ENCODE data around the gene ATXN7L1.
A peak's percentile ranks its signal among the peaks of the same experiment; 100 is the strongest.

Gene ATXN7L1

DNA sequence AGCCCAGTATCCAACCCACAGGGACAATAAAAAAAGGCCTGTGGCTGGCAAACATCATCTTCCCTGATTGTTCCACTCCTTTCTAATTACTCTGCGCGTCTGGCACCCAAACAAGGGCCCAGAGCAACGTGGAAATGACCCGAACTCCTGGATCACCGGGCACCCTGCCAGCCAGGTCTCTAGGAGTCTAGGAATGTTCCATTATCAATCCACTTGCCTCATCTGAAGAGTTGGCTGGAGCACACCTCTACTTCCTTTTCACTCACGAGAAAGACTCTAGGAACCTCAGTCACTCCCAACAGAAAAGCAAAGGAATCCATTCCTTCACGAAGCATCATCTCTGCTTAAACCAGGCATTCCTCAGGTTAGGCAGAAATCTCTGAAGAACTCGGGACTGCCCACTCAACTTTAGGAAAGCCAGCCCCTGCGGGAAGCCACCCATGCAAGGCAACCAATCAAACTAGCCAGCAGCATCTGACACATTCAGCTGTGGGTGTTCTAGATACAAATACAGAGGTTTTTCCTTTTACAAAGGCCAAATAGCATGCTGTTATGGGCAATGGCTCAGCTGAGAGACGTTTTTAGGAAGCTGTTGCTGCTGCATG lies 37.7 kb downstream of the ATXN7L1 start:
- Histone ChIP-seq H3K4me1 (ENCODE audit: control insufficient read depth, insufficient read depth, low read length) (peaks cover 39% of the 10 kb centered on the region), H3K27ac (ENCODE audit: low read length) (peak overlapping the region; percentile 67), H3K9me3 (ENCODE audit: control insufficient read depth in 2 of 2, low read length in 2 of 2) (no peaks in the 10 kb centered on the region), H3K9ac (ENCODE audit: low read length in 2 of 2) (no peak overlapping the region), H3K4me3 (ENCODE audit: low read length in 2 of 2) (peak overlapping the region in 1 of 2 donors; percentile 49), H3K27me3 (ENCODE audit: control insufficient read depth in 1 of 2, insufficient read depth in 2 of 2, low read length in 2 of 2) (no peaks in the 10 kb centered on the region), H3K36me3 (ENCODE audit: control insufficient read depth in 2 of 2, insufficient read depth in 2 of 2, low read length in 2 of 2) (no peaks in the 10 kb centered on the region)

DNA sequence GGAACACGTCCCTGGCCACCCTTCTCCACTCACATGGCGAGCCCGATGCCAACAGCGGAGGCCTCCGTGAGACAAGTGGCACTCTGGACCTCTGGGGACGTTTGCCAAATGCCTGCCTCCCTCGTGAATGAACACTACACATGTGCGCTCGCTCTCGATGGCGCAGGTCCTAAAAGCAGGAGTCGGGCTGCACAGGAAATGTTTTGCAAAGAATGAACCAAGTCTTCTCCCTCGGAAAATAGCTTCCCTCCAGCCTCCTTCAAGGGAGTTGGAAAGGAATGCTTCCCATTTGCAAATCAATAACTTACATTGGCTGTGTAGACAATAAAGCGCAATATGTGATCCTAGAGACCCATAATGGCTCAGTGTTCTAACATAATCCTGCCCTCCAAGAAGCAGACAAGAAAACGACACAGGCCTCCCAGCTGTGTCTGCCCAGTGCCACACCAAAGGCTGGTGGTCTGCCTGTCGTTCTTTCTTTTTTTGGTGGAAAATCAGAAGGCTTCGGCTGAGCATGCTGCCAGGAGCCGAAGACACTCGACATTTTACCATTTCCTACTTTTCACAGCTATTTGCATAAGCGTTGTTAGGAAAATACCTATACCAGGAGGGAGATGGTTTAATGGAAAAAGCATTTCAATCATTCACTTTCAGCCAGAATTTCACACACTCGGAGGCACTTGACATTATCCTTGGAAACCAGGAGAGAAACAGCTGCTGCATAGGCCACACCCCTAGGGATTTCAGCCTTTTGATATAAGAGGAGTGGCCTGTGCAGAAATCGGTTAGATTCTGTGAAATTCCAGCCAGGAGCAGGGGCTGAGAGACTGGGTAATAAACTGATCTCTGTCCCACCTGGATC lies 38.4 kb downstream of the ATXN7L1 start:
- Histone ChIP-seq H3K4me3 (ENCODE audit: low read length in 2 of 2) (peak overlapping the region in 1 of 2 donors; percentile 49), H3K36me3 (ENCODE audit: control insufficient read depth in 2 of 2, insufficient read depth in 2 of 2, low read length in 2 of 2) (no peaks in the 10 kb centered on the region), H3K4me1 (ENCODE audit: control insufficient read depth, insufficient read depth, low read length) (peaks cover 39% of the 10 kb centered on the region), H3K27me3 (ENCODE audit: control insufficient read depth in 1 of 2, insufficient read depth in 2 of 2, low read length in 2 of 2) (no peaks in the 10 kb centered on the region), H3K9ac (ENCODE audit: low read length in 2 of 2) (peak overlapping the region in 1 of 2 donors; percentile 5), H3K9me3 (ENCODE audit: control insufficient read depth in 2 of 2, low read length in 2 of 2) (no peaks in the 10 kb centered on the region), H3K27ac (ENCODE audit: low read length) (peak overlapping the region; percentile 67)

DNA sequence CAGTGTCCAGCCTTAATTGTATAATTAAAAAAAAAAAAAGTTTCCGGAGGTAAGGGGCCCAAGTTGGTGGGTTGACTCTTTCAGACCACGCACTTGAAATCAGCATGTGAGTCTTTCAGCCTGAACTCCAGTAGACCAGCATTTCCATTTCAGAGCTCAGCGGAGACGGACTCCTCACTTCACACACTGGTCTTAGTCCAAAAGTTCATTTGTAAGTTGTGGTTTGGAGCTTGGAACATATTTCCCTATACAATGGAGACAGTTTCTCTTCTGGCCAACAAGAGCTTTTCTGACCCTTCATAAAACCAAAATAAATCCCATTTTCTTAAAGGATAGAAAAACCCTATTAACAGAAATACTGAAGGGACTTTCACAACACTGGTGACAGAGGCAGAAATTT lies 41.0 kb downstream of the ATXN7L1 start:
- Histone ChIP-seq H3K4me1 (ENCODE audit: control insufficient read depth, insufficient read depth, low read length) (peaks cover 36% of the 10 kb centered on the region), H3K27me3 (ENCODE audit: control insufficient read depth in 1 of 2, insufficient read depth in 2 of 2, low read length in 2 of 2) (no peaks in the 10 kb centered on the region), H3K9me3 (ENCODE audit: control insufficient read depth in 2 of 2, low read length in 2 of 2) (no peaks in the 10 kb centered on the region), H3K4me3 (ENCODE audit: low read length in 2 of 2) (no peak overlapping the region), H3K36me3 (ENCODE audit: control insufficient read depth in 2 of 2, insufficient read depth in 2 of 2, low read length in 2 of 2) (no peaks in the 10 kb centered on the region), H3K9ac (ENCODE audit: low read length in 2 of 2) (no peak overlapping the region), H3K27ac (ENCODE audit: low read length) (no peak overlapping the region)

DNA sequence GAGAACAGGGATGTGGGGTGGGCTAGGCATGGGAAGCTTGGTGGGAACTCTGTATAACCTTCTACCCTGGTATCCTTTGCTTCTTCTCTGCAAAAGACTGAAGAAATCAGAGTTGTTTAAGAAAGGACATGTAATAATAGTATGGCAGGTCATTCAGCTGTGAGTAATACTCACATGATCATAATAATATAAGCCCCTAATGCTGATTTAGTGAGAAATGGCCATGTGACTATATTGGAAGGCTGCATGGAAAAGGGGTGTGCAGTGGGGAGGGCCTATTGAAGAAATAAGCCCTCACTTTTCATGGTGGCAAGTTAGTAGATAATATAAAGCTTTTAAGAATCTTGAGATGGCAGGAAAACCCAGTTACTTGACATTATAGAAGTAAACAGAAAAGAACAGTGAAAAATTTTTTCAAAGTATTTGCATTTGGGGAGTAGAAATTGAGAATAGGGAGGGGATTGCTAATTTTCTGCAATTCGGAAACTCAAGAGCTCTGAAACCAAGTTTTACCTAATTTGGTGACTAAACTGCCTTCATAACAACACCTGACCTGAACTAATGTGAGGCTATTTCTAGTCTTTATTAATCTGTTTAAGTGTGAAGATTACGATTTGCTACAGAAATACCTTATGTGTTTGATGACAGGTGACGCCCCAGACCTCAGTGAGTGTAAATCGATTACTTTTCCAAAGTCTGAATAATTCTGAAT lies 44.4 kb downstream of the ATXN7L1 start:
- peaks cover 20% of the 10 kb centered on the region for H3K4me1 ChIP-seq (ENCODE audit: control insufficient read depth, insufficient read depth, low read length)
- H3K4me3 ChIP-seq (ENCODE audit: low read length in 2 of 2) = no peak overlapping the region
- H3K9me3 ChIP-seq (ENCODE audit: control insufficient read depth in 2 of 2, low read length in 2 of 2) = no peaks in the 10 kb centered on the region
- H3K27me3 ChIP-seq (ENCODE audit: control insufficient read depth in 1 of 2, insufficient read depth in 2 of 2, low read length in 2 of 2) = no peaks in the 10 kb centered on the region
- H3K36me3 ChIP-seq (ENCODE audit: control insufficient read depth in 2 of 2, insufficient read depth in 2 of 2, low read length in 2 of 2) = no peaks in the 10 kb centered on the region
- no peak overlapping the region for H3K9ac ChIP-seq (ENCODE audit: low read length in 2 of 2)
- no peak overlapping the region for H3K27ac ChIP-seq (ENCODE audit: low read length)

DNA sequence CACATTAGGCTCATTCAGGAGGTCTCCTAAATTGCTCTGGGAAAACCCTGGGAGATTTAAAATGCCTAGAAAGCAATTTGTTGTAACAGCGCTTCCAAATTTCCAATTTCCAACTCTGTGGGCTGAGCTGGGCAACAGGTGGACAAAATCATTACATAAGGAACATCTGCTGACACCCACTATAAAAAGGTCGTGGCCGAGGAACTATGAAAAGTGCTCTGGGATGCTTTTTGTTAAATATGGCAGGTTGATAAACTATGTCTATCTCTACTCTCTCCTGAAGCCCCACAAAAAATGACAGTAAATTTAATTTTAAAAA lies 45.1 kb downstream of the ATXN7L1 start:
- H3K27ac ChIP-seq (ENCODE audit: low read length) = no peak overlapping the region

DNA sequence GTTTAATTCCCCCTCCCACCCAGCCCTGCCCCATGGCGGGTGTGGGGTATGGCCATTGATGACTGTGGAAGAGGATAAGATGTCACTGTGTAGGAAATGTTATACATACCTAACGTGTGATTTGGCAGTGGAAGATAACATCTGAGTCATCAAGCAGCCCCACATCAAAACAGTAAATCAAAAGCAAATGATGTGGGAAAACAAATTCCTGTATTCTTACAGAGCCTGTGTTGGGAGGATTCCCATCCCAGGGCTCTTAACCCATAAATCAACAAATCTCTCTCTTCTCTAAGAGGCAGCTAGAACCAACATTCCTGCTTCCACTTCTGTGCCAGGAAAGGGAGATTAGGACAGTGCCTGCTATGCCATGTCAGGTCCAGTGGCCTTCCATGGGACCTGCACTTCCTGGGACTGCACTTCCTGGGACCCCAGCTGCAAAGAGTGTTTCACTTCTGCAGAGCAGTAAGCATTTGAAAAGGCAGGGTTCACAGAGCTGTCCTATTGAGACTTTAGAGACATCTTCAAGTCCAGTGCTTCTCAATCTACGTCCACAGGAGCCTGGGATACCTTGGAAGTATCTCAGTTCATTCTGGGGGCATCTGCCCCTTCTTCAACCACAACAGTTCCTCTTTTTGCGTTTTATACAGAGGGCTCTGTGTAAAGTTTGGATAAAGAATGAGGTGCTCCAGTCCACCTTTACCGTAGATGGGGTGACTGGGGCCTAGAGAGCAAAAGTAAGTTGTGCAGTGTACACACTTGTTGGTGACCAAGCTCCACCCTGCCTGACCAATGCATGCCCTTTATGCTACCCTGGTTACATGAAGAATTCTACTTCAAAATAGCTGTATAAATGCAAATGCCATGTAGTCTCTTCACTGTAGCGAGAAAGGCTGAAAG lies 45.7 kb downstream of the ATXN7L1 start:
- Histone ChIP-seq H3K4me3 (ENCODE audit: low read length in 2 of 2) (no peak overlapping the region), H3K27me3 (ENCODE audit: control insufficient read depth in 1 of 2, insufficient read depth in 2 of 2, low read length in 2 of 2) (no peaks in the 10 kb centered on the region), H3K4me1 (ENCODE audit: control insufficient read depth, insufficient read depth, low read length) (peaks cover 20% of the 10 kb centered on the region), H3K36me3 (ENCODE audit: control insufficient read depth in 2 of 2, insufficient read depth in 2 of 2, low read length in 2 of 2) (no peaks in the 10 kb centered on the region), H3K27ac (ENCODE audit: low read length) (no peak overlapping the region), H3K9me3 (ENCODE audit: control insufficient read depth in 2 of 2, low read length in 2 of 2) (no peaks in the 10 kb centered on the region), H3K9ac (ENCODE audit: low read length in 2 of 2) (no peak overlapping the region)

More for the DNA sequence above, 45.1 kb downstream of the ATXN7L1 start:
- Histone ChIP-seq H3K9me3 (ENCODE audit: control insufficient read depth in 2 of 2, low read length in 2 of 2) (no peaks in the 10 kb centered on the region), H3K4me1 (ENCODE audit: control insufficient read depth, insufficient read depth, low read length) (peaks cover 20% of the 10 kb centered on the region), H3K36me3 (ENCODE audit: control insufficient read depth in 2 of 2, insufficient read depth in 2 of 2, low read length in 2 of 2) (no peaks in the 10 kb centered on the region), H3K9ac (ENCODE audit: low read length in 2 of 2) (no peak overlapping the region), H3K27me3 (ENCODE audit: control insufficient read depth in 1 of 2, insufficient read depth in 2 of 2, low read length in 2 of 2) (no peaks in the 10 kb centered on the region), H3K4me3 (ENCODE audit: low read length in 2 of 2) (no peak overlapping the region)

DNA sequence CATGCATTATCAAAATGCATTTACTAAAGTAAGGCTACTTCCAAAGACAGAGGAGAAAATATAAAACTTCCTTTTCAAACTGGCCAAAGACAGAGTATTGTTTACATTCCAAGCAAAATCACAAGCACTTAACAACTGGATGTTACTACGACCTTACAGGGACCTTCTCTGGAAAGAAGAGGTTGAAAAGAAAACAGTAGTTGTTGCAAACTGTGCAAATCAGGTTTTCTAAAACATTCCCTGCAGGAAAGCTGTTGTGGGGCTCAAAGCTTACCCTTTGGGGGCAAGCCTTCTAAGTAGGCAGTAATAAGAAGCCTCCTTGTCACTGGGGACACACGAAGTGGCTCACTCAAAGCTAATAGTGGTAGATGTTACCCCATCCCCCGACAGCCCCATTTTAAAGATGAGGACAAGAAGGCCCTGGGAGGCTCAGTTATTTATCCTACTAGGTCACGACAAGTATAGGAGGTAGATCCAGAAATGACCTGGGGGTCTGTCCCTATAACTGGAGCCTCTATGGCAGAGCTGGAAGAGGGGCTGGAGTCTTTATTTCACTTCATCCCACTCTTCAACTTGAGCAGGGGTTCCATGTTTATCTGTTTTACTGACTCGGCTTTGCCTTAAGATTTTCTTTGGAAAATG lies 46.6 kb downstream of the ATXN7L1 start:
- H3K9me3 ChIP-seq (ENCODE audit: control insufficient read depth in 2 of 2, low read length in 2 of 2) = no peaks in the 10 kb centered on the region
- no peaks in the 10 kb centered on the region for H3K27me3 ChIP-seq (ENCODE audit: control insufficient read depth in 1 of 2, insufficient read depth in 2 of 2, low read length in 2 of 2)
- H3K27ac ChIP-seq (ENCODE audit: low read length) = no peak overlapping the region
- no peaks in the 10 kb centered on the region for H3K36me3 ChIP-seq (ENCODE audit: control insufficient read depth in 2 of 2, insufficient read depth in 2 of 2, low read length in 2 of 2)
- peaks cover 20% of the 10 kb centered on the region for H3K4me1 ChIP-seq (ENCODE audit: control insufficient read depth, insufficient read depth, low read length)
- peak overlapping the region in 1 of 2 donors; percentile 40 for H3K4me3 ChIP-seq (ENCODE audit: low read length in 2 of 2)
- no peak overlapping the region for H3K9ac ChIP-seq (ENCODE audit: low read length in 2 of 2)

DNA sequence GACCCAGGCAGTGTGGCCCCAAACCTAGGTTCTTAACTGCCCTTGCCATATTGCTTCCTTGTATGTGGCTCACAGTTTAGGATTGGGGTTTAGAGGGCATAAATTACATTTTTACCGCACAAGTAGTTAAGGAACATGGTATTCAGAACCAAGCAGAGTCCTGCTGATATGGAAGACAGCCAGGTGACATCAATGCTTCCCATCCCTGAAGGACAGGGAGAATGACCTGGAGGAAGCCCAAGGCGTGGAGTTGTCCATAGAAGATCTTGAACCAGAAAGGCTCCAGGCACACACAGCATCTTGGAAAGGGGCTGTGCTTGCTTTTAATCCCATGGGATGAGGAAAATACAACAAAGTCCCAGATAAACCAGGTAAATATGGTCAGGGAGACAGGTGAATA lies 48.3 kb downstream of the ATXN7L1 start:
- peaks cover 20% of the 10 kb centered on the region for H3K4me1 ChIP-seq (ENCODE audit: control insufficient read depth, insufficient read depth, low read length)
- H3K36me3 ChIP-seq (ENCODE audit: control insufficient read depth in 2 of 2, insufficient read depth in 2 of 2, low read length in 2 of 2) = no peaks in the 10 kb centered on the region
- no peak overlapping the region for H3K9ac ChIP-seq (ENCODE audit: low read length in 2 of 2)
- H3K27ac ChIP-seq (ENCODE audit: low read length) = no peak overlapping the region
- H3K9me3 ChIP-seq (ENCODE audit: control insufficient read depth in 2 of 2, low read length in 2 of 2) = no peaks in the 10 kb centered on the region
- no peak overlapping the region for H3K4me3 ChIP-seq (ENCODE audit: low read length in 2 of 2)
- H3K27me3 ChIP-seq (ENCODE audit: control insufficient read depth in 1 of 2, insufficient read depth in 2 of 2, low read length in 2 of 2) = no peaks in the 10 kb centered on the region

DNA sequence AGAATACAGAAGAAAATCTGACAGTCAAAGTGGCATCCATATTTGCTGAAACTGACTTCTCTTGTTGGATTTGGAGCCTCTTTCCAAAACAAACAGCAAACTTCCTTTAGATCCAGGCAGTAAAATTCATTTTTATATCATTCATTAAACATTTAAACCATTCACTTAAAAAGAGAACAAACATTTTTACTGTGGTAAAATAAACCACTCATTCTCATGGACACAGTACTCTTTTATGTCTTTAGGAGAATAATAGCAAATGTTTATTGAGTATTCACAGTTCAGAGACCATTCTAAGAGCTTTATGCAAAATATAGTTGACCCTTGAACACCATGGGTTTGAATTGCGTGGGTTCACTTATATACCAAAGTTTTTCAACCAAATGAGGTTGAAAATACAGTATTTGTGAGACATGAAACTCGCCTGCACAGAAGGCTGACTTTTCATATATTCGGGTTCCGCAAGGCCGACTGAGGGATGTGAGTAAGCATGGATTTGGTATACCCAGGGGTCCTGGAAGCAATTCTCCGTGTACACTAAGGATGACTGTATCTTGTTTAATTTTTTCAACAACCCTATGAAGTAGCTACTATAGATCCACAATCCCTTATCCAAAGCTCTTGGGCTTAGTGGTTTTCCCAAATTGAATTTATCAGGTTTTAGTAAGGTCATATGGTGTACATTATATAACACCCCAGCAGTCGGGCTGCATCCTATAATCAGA lies 49.1 kb downstream of the ATXN7L1 start:
- Histone ChIP-seq H3K9me3 (ENCODE audit: control insufficient read depth in 2 of 2, low read length in 2 of 2) (no peaks in the 10 kb centered on the region), H3K4me3 (ENCODE audit: low read length in 2 of 2) (no peak overlapping the region), H3K4me1 (ENCODE audit: control insufficient read depth, insufficient read depth, low read length) (peaks cover 20% of the 10 kb centered on the region), H3K27ac (ENCODE audit: low read length) (no peak overlapping the region), H3K36me3 (ENCODE audit: control insufficient read depth in 2 of 2, insufficient read depth in 2 of 2, low read length in 2 of 2) (no peaks in the 10 kb centered on the region), H3K9ac (ENCODE audit: low read length in 2 of 2) (no peak overlapping the region), H3K27me3 (ENCODE audit: control insufficient read depth in 1 of 2, insufficient read depth in 2 of 2, low read length in 2 of 2) (no peaks in the 10 kb centered on the region)

Measured in stomach smooth muscle (tissue), 2 donors.